ENCODE data around the gene TRAM2. TPM values are rescaled to one million over a fixed set of nuclear protein-coding genes. Genes with fewer than 3 reads are reported as not detected.

Gene TRAM2
- total and polyA plus RNA-seq, 2 of the 13 experiments (the other 11 are each of a cell fraction or from before 2014, with no cell fraction given): 49.1 to 72.5 TPM

DNA sequence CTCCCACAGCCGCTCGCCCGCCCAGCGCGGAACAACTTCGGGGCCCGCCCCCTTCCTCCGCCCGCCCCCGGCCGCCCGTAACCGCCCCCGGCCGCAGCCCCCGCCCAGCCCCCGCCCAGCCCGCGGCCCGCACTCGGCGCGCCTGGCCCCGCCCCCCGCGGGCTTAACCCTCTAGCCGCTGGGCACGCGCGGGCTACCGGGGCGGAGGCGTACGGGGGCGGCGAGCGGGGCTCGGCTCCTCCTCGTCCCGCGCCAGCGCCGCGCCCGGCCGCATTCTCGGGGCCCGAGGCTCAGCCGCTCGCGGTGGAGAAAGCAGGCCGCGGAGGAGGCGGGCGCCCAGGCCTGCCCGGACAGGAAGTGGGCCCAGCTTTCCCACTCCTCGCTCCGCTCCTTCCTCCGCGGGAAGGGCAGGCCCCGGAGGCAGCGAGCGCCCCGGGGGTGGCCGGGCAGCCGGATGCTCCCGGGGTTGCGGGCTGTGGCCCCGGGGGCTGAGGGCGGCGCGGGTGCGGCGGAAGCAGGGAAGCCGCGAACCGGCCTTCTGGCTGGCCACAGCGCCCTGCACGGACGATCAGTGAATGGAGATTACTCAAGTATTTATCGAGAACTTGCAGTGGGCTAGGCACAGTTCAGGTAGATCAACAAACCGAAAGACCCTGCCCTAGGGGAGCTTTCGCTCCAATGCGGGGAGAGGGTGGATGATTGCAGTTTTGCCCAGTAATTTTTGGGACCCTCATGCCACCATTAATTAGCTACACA lies at the start of gene TRAM2 (continued):
- 0 out of 2 replicates have a peak, but pooled peaks have one; percentile 8 for TF ChIP-seq AHDC1 (CRISPR knock-in tag; IDR thresholded peaks at IDR 0.05; ENCODE audit: borderline replicate concordance)
- TF ChIP-seq ZNF292 (CRISPR knock-in tag; IDR thresholded peaks at IDR 0.05; ENCODE audit: borderline replicate concordance, low read depth): no peak
- TF ChIP-seq XRCC5 (optimal IDR thresholded peaks at IDR 0.05; ENCODE audit: low read length): peak; percentile 88
- no peak for TF ChIP-seq ZBTB3 (CRISPR knock-in tag; IDR thresholded peaks at IDR 0.05; ENCODE audit: borderline replicate concordance, low read depth)
- TF ChIP-seq SNAI1 (CRISPR knock-in tag; IDR thresholded peaks at IDR 0.05; ENCODE audit: borderline replicate concordance): no peak
- peak; percentile 12; the same call in 1 of the 2 replicates for TF ChIP-seq BCL6 (CRISPR knock-in tag; IDR thresholded peaks at IDR 0.05)
- TF ChIP-seq ZNF335 (CRISPR knock-in tag; IDR thresholded peaks at IDR 0.05): no peak
- TF ChIP-seq, protein P1, sequence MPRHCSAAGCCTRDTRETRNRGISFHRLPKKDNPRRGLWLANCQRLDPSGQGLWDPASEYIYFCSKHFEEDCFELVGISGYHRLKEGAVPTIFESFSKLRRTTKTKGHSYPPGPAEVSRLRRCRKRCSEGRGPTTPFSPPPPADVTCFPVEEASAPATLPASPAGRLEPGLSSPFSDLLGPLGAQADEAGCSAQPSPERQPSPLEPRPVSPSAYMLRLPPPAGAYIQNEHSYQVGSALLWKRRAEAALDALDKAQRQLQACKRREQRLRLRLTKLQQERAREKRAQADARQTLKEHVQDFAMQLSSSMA (CRISPR knock-in tag; IDR thresholded peaks at IDR 0.05): no peak; the same call in 1 of the 2 replicates
- 0 out of 2 replicates have a peak, but pooled peaks have one; percentile 22 for TF ChIP-seq RXRA (CRISPR knock-in tag; IDR thresholded peaks at IDR 0.05)
- no peak for TF ChIP-seq RFX3 (CRISPR knock-in tag; IDR thresholded peaks at IDR 0.05)
- TF ChIP-seq, protein P2, sequence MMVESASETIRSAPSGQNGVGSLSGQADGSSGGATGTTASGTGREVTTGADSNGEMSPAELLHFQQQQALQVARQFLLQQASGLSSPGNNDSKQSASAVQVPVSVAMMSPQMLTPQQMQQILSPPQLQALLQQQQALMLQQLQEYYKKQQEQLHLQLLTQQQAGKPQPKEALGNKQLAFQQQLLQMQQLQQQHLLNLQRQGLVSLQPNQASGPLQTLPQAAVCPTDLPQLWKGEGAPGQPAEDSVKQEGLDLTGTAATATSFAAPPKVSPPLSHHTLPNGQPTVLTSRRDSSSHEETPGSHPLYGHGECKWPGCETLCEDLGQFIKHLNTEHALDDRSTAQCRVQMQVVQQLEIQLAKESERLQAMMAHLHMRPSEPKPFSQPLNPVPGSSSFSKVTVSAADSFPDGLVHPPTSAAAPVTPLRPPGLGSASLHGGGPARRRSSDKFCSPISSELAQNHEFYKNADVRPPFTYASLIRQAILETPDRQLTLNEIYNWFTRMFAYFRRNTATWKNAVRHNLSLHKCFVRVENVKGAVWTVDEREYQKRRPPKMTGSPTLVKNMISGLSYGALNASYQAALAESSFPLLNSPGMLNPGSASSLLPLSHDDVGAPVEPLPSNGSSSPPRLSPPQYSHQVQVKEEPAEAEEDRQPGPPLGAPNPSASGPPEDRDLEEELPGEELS (CRISPR knock-in tag; IDR thresholded peaks at IDR 0.05): no peak; the same call in 1 of the 2 replicates
- TF ChIP-seq, protein P3, sequence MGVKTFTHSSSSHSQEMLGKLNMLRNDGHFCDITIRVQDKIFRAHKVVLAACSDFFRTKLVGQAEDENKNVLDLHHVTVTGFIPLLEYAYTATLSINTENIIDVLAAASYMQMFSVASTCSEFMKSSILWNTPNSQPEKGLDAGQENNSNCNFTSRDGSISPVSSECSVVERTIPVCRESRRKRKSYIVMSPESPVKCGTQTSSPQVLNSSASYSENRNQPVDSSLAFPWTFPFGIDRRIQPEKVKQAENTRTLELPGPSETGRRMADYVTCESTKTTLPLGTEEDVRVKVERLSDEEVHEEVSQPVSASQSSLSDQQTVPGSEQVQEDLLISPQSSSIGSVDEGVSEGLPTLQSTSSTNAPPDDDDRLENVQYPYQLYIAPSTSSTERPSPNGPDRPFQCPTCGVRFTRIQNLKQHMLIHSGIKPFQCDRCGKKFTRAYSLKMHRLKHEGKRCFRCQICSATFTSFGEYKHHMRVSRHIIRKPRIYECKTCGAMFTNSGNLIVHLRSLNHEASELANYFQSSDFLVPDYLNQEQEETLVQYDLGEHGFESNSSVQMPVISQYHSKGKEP (CRISPR knock-in tag; IDR thresholded peaks at IDR 0.05): no peak
- peak; percentile 51 for TF ChIP-seq IKZF4 (CRISPR knock-in tag; IDR thresholded peaks at IDR 0.05; ENCODE audit: borderline replicate concordance, low read depth, not compliant biosample characterization)
- TF ChIP-seq, protein P4, sequence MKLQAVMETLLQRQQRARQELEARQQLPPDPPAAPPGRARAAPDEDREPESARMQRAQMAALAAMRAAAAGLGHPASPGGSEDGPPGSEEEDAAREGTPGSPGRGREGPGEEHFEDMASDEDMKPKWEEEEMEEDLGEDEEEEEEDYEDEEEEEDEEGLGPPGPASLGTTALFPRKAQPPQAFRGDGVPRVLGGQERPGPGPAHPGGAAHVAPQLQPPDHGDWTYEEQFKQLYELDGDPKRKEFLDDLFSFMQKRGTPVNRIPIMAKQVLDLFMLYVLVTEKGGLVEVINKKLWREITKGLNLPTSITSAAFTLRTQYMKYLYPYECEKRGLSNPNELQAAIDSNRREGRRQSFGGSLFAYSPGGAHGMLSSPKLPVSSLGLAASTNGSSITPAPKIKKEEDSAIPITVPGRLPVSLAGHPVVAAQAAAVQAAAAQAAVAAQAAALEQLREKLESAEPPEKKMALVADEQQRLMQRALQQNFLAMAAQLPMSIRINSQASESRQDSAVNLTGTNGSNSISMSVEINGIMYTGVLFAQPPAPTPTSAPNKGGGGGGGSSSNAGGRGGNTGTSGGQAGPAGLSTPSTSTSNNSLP (IDR thresholded peaks at IDR 0.05; ENCODE audit: low read depth, low read length): 0 out of 2 replicates have a peak, but pooled peaks have one; percentile 43

Measured in HepG2 (cell line).